ENCODE data around the gene ACIN1.
"Not testable (repeated sequence)": the region's sequence is repeated elsewhere in the genome, so short reads cannot be mapped to it uniquely, and the experiment has no call there.

ACIN1 gene

GRCh38 chr14:23113431-23114119, 18.6 kb upstream of the ACIN1 start:
- Histone ChIP-seq H3K18ac (ENCODE audit: low read length) (peak overlapping the region; percentile 28), H3K36me3 (ENCODE audit: control insufficient read depth, insufficient read depth, low read length) (no peaks in the 10 kb centered on the region), H3K4me3 (ENCODE audit: low read length) (no peak overlapping the region), H2BK120ac (ENCODE audit: low read depth, low read length) (no peak overlapping the region), H4K5ac (ENCODE audit: low read length) (no peak overlapping the region), H3K79me2 (ENCODE audit: control insufficient read depth, insufficient read depth, low read length) (no peaks in the 10 kb centered on the region), H3K56ac (ENCODE audit: low read length) (peak overlapping the region; percentile 82), H3K4ac (ENCODE audit: low read depth, low read length) (peak overlapping the region; percentile 29), H3K27me3 (ENCODE audit: insufficient read depth, low read length, poor library complexity) (no peaks in the 10 kb centered on the region), H3K4me2 (ENCODE audit: low read length) (no peak overlapping the region), H3K23ac (ENCODE audit: low read length) (peak overlapping the region; percentile 96), H2BK5ac (ENCODE audit: low read length) (no peak overlapping the region), H2BK15ac (replicated peaks; ENCODE audit: low read depth) (no peak overlapping the region), H3K9ac (ENCODE audit: low read length) (peak overlapping the region; percentile 28), H2AK5ac (ENCODE audit: low read length) (peak overlapping the region; percentile 71), H4K8ac (ENCODE audit: low read depth, low read length) (no peak overlapping the region), H3K79me1 (ENCODE audit: low read length) (no peaks in the 10 kb centered on the region), H3K27ac (ENCODE audit: low read depth, low read length) (no peak overlapping the region), H3K4me1 (ENCODE audit: control insufficient read depth, low read depth, low read length) (peaks cover 24% of the 10 kb centered on the region)
- DNase-seq = no peak
- no CpG with 5 or more reads among the region's 10 CpGs for WGBS (ENCODE audit: extremely low coverage, insufficient coverage, low lambda C conversion rate)

- no peak overlapping the region for H2BK120ac ChIP-seq (ENCODE audit: low read depth, low read length)
- DNase-seq = peak; percentile 82
- no peak overlapping the region for H3K4me2 ChIP-seq (ENCODE audit: low read length)
Measured at GRCh38 chr14:23112359-23113178, 17.6 kb upstream of the ACIN1 start.

GRCh38 chr14:23110579-23111365, 15.8 kb upstream of the ACIN1 start:
- no peak overlapping the region for H4K8ac ChIP-seq (ENCODE audit: low read depth, low read length)
- H3K27ac ChIP-seq (ENCODE audit: low read depth, low read length) = no peak overlapping the region
- no peak overlapping the region for H3K18ac ChIP-seq (ENCODE audit: low read length)
- H3K9ac ChIP-seq (ENCODE audit: low read length) = no peak overlapping the region
- no peak overlapping the region for H2BK15ac ChIP-seq (replicated peaks; ENCODE audit: low read depth)
- H3K27me3 ChIP-seq (ENCODE audit: insufficient read depth, low read length, poor library complexity) = no peaks in the 10 kb centered on the region
- no peaks in the 10 kb centered on the region for H3K79me1 ChIP-seq (ENCODE audit: low read length)
- no peak overlapping the region for H3K4me3 ChIP-seq (ENCODE audit: low read length)
- H3K23ac ChIP-seq (ENCODE audit: low read length) = no peak overlapping the region
- no peak overlapping the region for H3K4me2 ChIP-seq (ENCODE audit: low read length)
- DNase-seq = no peak
- no peak overlapping the region for H2AK5ac ChIP-seq (ENCODE audit: low read length)
- no peak overlapping the region for H3K56ac ChIP-seq (ENCODE audit: low read length)
- no peak overlapping the region for H4K5ac ChIP-seq (ENCODE audit: low read length)
- no peaks in the 10 kb centered on the region for H3K79me2 ChIP-seq (ENCODE audit: control insufficient read depth, insufficient read depth, low read length)
- whole genome bisulfite sequencing (ENCODE audit: extremely low coverage, insufficient coverage, low lambda C conversion rate) = 100% methylated on average over 2 of the region's 5 CpGs
- H2BK5ac ChIP-seq (ENCODE audit: low read length) = no peak overlapping the region
- no peaks in the 10 kb centered on the region for H3K36me3 ChIP-seq (ENCODE audit: control insufficient read depth, insufficient read depth, low read length)
- no peak overlapping the region for H2BK120ac ChIP-seq (ENCODE audit: low read depth, low read length)
- H3K4ac ChIP-seq (ENCODE audit: low read depth, low read length) = no peak overlapping the region
- H3K4me1 ChIP-seq (ENCODE audit: control insufficient read depth, low read depth, low read length) = peaks cover 27% of the 10 kb centered on the region

More at GRCh38 chr14:23112359-23113178, 17.6 kb upstream of the ACIN1 start:
- no peak overlapping the region for H2BK5ac ChIP-seq (ENCODE audit: low read length)
- H3K27me3 ChIP-seq (ENCODE audit: insufficient read depth, low read length, poor library complexity) = no peaks in the 10 kb centered on the region
- H3K36me3 ChIP-seq (ENCODE audit: control insufficient read depth, insufficient read depth, low read length) = no peaks in the 10 kb centered on the region
- H3K4me3 ChIP-seq (ENCODE audit: low read length) = no peak overlapping the region
- H3K9ac ChIP-seq (ENCODE audit: low read length) = no peak overlapping the region
- no peak overlapping the region for H4K5ac ChIP-seq (ENCODE audit: low read length)
- no peak overlapping the region for H3K23ac ChIP-seq (ENCODE audit: low read length)
- H3K79me1 ChIP-seq (ENCODE audit: low read length) = no peaks in the 10 kb centered on the region
- no peak overlapping the region for H2AK5ac ChIP-seq (ENCODE audit: low read length)
- H3K27ac ChIP-seq (ENCODE audit: low read depth, low read length) = no peak overlapping the region
- peak overlapping the region; percentile 66 for H3K56ac ChIP-seq (ENCODE audit: low read length)
- H3K4me1 ChIP-seq (ENCODE audit: control insufficient read depth, low read depth, low read length) = peaks cover 24% of the 10 kb centered on the region
- H3K79me2 ChIP-seq (ENCODE audit: control insufficient read depth, insufficient read depth, low read length) = no peaks in the 10 kb centered on the region
- WGBS (ENCODE audit: extremely low coverage, insufficient coverage, low lambda C conversion rate) = 100% methylated on average over 1 of the region's 12 CpGs
- no peak overlapping the region for H3K18ac ChIP-seq (ENCODE audit: low read length)
- no peak overlapping the region for H3K4ac ChIP-seq (ENCODE audit: low read depth, low read length)
- no peak overlapping the region for H4K8ac ChIP-seq (ENCODE audit: low read depth, low read length)
- no peak overlapping the region for H2BK15ac ChIP-seq (replicated peaks; ENCODE audit: low read depth)

- no peak overlapping the region for H3K18ac ChIP-seq (ENCODE audit: low read length)
- no peak overlapping the region for H3K56ac ChIP-seq (ENCODE audit: low read length)
- DNase-seq = no peak
- no peak overlapping the region for H3K4me2 ChIP-seq (ENCODE audit: low read length)
- no peak overlapping the region for H3K4me3 ChIP-seq (ENCODE audit: low read length)
- H3K4me1 ChIP-seq (ENCODE audit: control insufficient read depth, low read depth, low read length) = peaks cover 20% of the 10 kb centered on the region
- H4K8ac ChIP-seq (ENCODE audit: low read depth, low read length) = no peak overlapping the region
- no peaks in the 10 kb centered on the region for H3K27me3 ChIP-seq (ENCODE audit: insufficient read depth, low read length, poor library complexity)
- no peak overlapping the region for H3K23ac ChIP-seq (ENCODE audit: low read length)
- no peak overlapping the region for H3K9ac ChIP-seq (ENCODE audit: low read length)
- no peaks in the 10 kb centered on the region for H3K79me2 ChIP-seq (ENCODE audit: control insufficient read depth, insufficient read depth, low read length)
- no peak overlapping the region for H2AK5ac ChIP-seq (ENCODE audit: low read length)
- H3K27ac ChIP-seq (ENCODE audit: low read depth, low read length) = no peak overlapping the region
- no peak overlapping the region for H2BK5ac ChIP-seq (ENCODE audit: low read length)
- no CpG with 5 or more reads among the region's 1 CpG for WGBS (ENCODE audit: extremely low coverage, insufficient coverage, low lambda C conversion rate)
- H3K36me3 ChIP-seq (ENCODE audit: control insufficient read depth, insufficient read depth, low read length) = no peaks in the 10 kb centered on the region
- no peaks in the 10 kb centered on the region for H3K79me1 ChIP-seq (ENCODE audit: low read length)
- H3K4ac ChIP-seq (ENCODE audit: low read depth, low read length) = no peak overlapping the region
- H4K5ac ChIP-seq (ENCODE audit: low read length) = no peak overlapping the region
- H2BK15ac ChIP-seq (replicated peaks; ENCODE audit: low read depth) = no peak overlapping the region
- no peak overlapping the region for H2BK120ac ChIP-seq (ENCODE audit: low read depth, low read length)
Measured at GRCh38 chr14:23109769-23110168, 14.8 kb upstream of the ACIN1 start.

- not testable (repeated sequence) for H3K23ac ChIP-seq (ENCODE audit: low read length); H3K18ac ChIP-seq (ENCODE audit: low read length); H3K56ac ChIP-seq (ENCODE audit: low read length); H4K8ac ChIP-seq (ENCODE audit: low read depth, low read length); H3K79me1 ChIP-seq (ENCODE audit: low read length); H2BK120ac ChIP-seq (ENCODE audit: low read depth, low read length); H3K79me2 ChIP-seq (ENCODE audit: control insufficient read depth, insufficient read depth, low read length); H3K4ac ChIP-seq (ENCODE audit: low read depth, low read length); H2BK5ac ChIP-seq (ENCODE audit: low read length); H3K4me2 ChIP-seq (ENCODE audit: low read length); H2AK5ac ChIP-seq (ENCODE audit: low read length); H2BK15ac ChIP-seq (replicated peaks; ENCODE audit: low read depth); H3K27ac ChIP-seq (ENCODE audit: low read depth, low read length); H3K36me3 ChIP-seq (ENCODE audit: control insufficient read depth, insufficient read depth, low read length); H3K4me3 ChIP-seq (ENCODE audit: low read length); H3K27me3 ChIP-seq (ENCODE audit: insufficient read depth, low read length, poor library complexity); H3K9ac ChIP-seq (ENCODE audit: low read length); H4K5ac ChIP-seq (ENCODE audit: low read length)
- no CpG with 5 or more reads among the region's 24 CpGs for WGBS (ENCODE audit: extremely low coverage, insufficient coverage, low lambda C conversion rate)
- peak; percentile 58 for DNase-seq
- H3K4me1 ChIP-seq (ENCODE audit: control insufficient read depth, low read depth, low read length) = peaks cover 11% of the 10 kb centered on the region
Measured at GRCh38 chr14:23108169-23108568, 13.2 kb upstream of the ACIN1 start.

Data from mesendoderm (in vitro differentiated cells).